ENCODE measurements around the gene GPX7. TPM values are rescaled to one million over a fixed set of nuclear protein-coding genes. Genes with fewer than 3 reads are reported as not detected.

GPX7 gene
- total and polyA plus RNA-seq, 9 donors: 10.3 to 23.7 (median 13.2) TPM

GRCh38 chr1:52635321-52636089 is 33.3 kb downstream of the GPX7 start:
- 44 to 56% (median 46%) methylated on average over 4 of the region's 4 CpGs for WGBS, 3 donors
- TF ChIP-seq POLR2A (IDR thresholded peaks at IDR 0.05) (no peak), CTCF (IDR thresholded peaks at IDR 0.05) (no peak), EP300 (IDR thresholded peaks at IDR 0.05) (no peak)

GRCh38 chr1:52636721-52637695 is 34.8 kb downstream of the GPX7 start:
- no peaks in the 10 kb centered on the region for H3K36me3 ChIP-seq
- H3K27ac ChIP-seq: no peak overlapping the region
- WGBS, 3 donors: 78 to 83% (median 81%) methylated on average over 11 of the region's 11 CpGs
- DNase-seq: no peak
- intact Hi-C loops (cut with DNase I): no loop called here
- no peaks in the 10 kb centered on the region for H3K27me3 ChIP-seq
- TF ChIP-seq POLR2A (IDR thresholded peaks at IDR 0.05) (no peak), EP300 (IDR thresholded peaks at IDR 0.05) (no peak), CTCF (IDR thresholded peaks at IDR 0.05) (no peak)
- no peaks in the 10 kb centered on the region for H3K4me1 ChIP-seq (ENCODE audit: insufficient read depth)
- no peaks in the 10 kb centered on the region for H3K9me3 ChIP-seq
- H3K4me3 ChIP-seq: no peak overlapping the region

More at GRCh38 chr1:52635321-52636089, 33.3 kb downstream of the GPX7 start:
- DNase-seq: no peak
- Histone ChIP-seq H3K36me3 (no peaks in the 10 kb centered on the region), H3K27ac (no peak overlapping the region), H3K27me3 (no peaks in the 10 kb centered on the region), H3K4me3 (no peak overlapping the region), H3K4me1 (ENCODE audit: insufficient read depth) (no peaks in the 10 kb centered on the region), H3K9me3 (no peaks in the 10 kb centered on the region)
- intact Hi-C loops (cut with DNase I): no loop called here

- DNase-seq: no peak
- no peaks in the 10 kb centered on the region for H3K36me3 ChIP-seq
- intact Hi-C loops (cut with DNase I): no loop called here
- no peaks in the 10 kb centered on the region for H3K27me3 ChIP-seq
- H3K4me3 ChIP-seq: no peak overlapping the region
- no peak for TF ChIP-seq EP300 (IDR thresholded peaks at IDR 0.05)
- H3K27ac ChIP-seq: no peak overlapping the region
- H3K9me3 ChIP-seq: no peaks in the 10 kb centered on the region
- no peaks in the 10 kb centered on the region for H3K4me1 ChIP-seq (ENCODE audit: insufficient read depth)
- WGBS, 3 donors: 78 to 85% (median 84%) methylated on average over 4 of the region's 4 CpGs
Observed at GRCh38 chr1:52637946-52638345, 35.8 kb downstream of the GPX7 start.

- no peak overlapping the region for H3K4me3 ChIP-seq
- H3K27me3 ChIP-seq: no peaks in the 10 kb centered on the region
- no peak for DNase-seq
- H3K36me3 ChIP-seq: no peaks in the 10 kb centered on the region
- no peak overlapping the region for H3K27ac ChIP-seq
- WGBS, 3 donors: 80 to 91% (median 83%) methylated on average over 6 of the region's 6 CpGs
- H3K9me3 ChIP-seq: no peaks in the 10 kb centered on the region
- TF ChIP-seq POLR2A (IDR thresholded peaks at IDR 0.05): no peak
- TF ChIP-seq EP300 (IDR thresholded peaks at IDR 0.05): no peak
- TF ChIP-seq CTCF (IDR thresholded peaks at IDR 0.05): no peak
- no peaks in the 10 kb centered on the region for H3K4me1 ChIP-seq (ENCODE audit: insufficient read depth)
- intact Hi-C loops (cut with DNase I): no loop called here
Observed at GRCh38 chr1:52640697-52641096, 38.5 kb downstream of the GPX7 start.

All from ovary (tissue), 9 donors.